Measurements from ENCODE around the gene CDC42EP1.
A peak's percentile ranks its signal among the peaks of the same experiment; 100 is the strongest.

DNA sequence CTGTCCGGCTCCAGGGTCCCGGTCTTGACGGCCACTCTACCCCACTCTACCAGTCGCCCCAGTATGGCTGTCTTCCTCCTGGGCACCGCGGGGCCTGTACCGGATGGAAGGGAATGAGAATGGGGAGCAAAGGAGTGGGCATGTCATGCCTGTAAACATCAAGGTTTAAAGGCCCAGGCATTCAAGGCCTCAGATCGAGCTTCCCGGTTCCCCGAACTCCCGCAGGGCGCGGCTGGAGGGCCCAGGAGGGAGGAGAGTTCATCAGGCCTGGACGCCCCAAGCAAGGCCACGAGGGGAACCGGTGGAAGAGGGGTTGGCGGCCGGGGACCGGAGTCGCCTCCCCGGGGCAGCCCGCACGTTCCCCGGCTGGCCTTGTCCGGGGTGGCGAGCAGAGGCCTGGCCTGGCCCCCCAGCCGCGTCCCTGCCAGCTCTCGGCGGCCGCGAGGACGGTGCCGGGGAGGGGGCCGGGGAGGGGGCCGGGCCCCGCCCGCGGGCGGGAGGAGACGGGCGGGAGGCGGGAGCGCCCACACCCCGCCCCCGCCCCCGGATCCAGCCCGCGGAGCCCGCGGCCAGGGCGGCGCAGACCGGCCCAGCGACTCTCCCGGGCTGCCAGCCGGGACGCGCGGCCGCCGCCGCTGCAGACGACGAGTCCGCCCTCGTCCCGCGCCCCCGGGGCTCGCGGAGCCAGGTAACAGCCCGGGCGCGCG, at the start of gene CDC42EP1:
- TF ChIP-seq, protein P1, sequence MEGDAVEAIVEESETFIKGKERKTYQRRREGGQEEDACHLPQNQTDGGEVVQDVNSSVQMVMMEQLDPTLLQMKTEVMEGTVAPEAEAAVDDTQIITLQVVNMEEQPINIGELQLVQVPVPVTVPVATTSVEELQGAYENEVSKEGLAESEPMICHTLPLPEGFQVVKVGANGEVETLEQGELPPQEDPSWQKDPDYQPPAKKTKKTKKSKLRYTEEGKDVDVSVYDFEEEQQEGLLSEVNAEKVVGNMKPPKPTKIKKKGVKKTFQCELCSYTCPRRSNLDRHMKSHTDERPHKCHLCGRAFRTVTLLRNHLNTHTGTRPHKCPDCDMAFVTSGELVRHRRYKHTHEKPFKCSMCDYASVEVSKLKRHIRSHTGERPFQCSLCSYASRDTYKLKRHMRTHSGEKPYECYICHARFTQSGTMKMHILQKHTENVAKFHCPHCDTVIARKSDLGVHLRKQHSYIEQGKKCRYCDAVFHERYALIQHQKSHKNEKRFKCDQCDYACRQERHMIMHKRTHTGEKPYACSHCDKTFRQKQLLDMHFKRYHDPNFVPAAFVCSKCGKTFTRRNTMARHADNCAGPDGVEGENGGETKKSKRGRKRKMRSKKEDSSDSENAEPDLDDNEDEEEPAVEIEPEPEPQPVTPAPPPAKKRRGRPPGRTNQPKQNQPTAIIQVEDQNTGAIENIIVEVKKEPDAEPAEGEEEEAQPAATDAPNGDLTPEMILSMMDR (IDR thresholded peaks at IDR 0.05) = no peak
- TF ChIP-seq POLR2A (IDR thresholded peaks at IDR 0.05) = peak; percentile 23 to 71

All from Peyer's patch (tissue), 4 donors.